ENCODE results near the gene RIN1.
"Not testable (repeated sequence)": the region's sequence is repeated elsewhere in the genome, so short reads cannot be mapped to it uniquely, and the experiment has no call there.

The RIN1 gene

DNA sequence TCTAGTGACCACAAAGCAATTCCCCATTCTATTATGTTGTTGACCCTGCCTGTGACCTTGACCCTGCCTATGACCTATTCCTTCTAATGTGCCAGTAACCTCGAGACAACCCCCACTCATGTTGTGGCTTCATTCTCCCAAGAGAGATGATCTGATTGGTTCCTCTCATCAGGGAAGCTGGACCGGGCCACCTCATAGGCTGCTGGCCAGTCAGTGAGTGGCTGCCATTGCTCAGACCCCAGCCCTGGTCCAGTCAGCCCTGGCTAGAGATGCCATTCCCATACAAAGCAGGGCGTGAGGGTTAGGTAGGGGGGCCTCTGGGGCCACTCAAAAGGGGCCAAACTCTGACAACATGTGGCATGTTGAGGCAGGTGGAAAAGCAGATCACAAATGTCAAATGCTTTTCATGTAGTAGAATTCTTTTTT is 23.4 kb upstream of the RIN1 start:
- no peak for DNase-seq (ENCODE audit: low read depth in 2 of 2)

GRCh38 chr11:66350560-66351235 is 14.5 kb upstream of the RIN1 start:
- not testable (repeated sequence) for DNase-seq (ENCODE audit: low read depth in 2 of 2)

- no peak for DNase-seq (ENCODE audit: low read depth in 2 of 2)
These were observed 12.8 kb upstream of the RIN1 start for GRCh38 chr11:66349084-66349386.

GRCh38 chr11:66347425-66348276 is 11.4 kb upstream of the RIN1 start, which contains the start of gene B4GAT1:
TSS of gene B4GAT1 (minus strand) at chr11:66347629. CDS start at chr11:66347545, 84 bp downstream.
- DNase-seq (ENCODE audit: low read depth in 2 of 2): peak; percentile 59 to 71

- DNase-seq (ENCODE audit: low read depth in 2 of 2): no peak
These were observed 10.5 kb upstream of the RIN1 start for GRCh38 chr11:66346476-66347424.

GRCh38 chr11:66345316-66345649 is 9.0 kb upstream of the RIN1 start:
- DNase-seq (ENCODE audit: low read depth in 2 of 2): no peak

GRCh38 chr11:66344550-66345315 is 8.5 kb upstream of the RIN1 start, which contains the start of gene BRMS1:
TSS of gene BRMS1 (minus strand) at chr11:66345104. CDS start at chr11:66342234, 2,870 bp downstream.
- DNase-seq (ENCODE audit: low read depth in 2 of 2): peak; percentile 91 to 93

- no peak for DNase-seq (ENCODE audit: low read depth in 2 of 2)
These were observed 6.9 kb upstream of the RIN1 start for GRCh38 chr11:66343176-66343575.

DNA sequence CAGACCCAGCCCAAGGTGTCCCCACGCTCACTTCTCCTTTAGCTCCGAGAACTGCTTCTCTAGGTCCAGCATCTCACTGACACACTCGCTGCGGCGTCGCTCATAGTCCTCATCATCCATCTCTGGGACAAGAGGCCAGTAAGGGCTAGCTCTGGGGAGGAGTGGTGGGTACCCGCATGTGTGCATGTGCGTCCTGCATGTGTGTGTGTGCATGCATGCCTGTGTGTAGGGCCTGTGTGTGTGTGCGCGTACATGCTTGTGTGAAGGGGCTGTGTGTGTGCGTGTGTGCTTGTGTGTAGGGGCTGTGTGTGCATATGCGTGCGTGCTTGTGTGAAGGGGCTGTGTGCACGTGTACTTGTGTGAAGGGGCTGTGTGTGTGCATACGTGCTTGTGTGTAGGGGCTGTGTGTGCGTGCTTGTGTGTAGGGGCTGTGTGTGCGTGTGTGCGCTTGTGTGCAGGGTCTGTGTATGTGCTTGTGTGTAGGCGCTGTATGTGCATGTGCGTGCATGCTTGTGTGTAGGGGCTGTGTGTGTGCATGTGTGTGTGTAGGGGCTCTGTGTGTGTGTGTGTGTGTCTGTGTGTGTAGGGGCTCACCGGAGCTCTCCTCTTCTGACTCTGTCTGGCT is 5.4 kb upstream of the RIN1 start:
- no peak for DNase-seq (ENCODE audit: low read depth in 2 of 2)

DNA sequence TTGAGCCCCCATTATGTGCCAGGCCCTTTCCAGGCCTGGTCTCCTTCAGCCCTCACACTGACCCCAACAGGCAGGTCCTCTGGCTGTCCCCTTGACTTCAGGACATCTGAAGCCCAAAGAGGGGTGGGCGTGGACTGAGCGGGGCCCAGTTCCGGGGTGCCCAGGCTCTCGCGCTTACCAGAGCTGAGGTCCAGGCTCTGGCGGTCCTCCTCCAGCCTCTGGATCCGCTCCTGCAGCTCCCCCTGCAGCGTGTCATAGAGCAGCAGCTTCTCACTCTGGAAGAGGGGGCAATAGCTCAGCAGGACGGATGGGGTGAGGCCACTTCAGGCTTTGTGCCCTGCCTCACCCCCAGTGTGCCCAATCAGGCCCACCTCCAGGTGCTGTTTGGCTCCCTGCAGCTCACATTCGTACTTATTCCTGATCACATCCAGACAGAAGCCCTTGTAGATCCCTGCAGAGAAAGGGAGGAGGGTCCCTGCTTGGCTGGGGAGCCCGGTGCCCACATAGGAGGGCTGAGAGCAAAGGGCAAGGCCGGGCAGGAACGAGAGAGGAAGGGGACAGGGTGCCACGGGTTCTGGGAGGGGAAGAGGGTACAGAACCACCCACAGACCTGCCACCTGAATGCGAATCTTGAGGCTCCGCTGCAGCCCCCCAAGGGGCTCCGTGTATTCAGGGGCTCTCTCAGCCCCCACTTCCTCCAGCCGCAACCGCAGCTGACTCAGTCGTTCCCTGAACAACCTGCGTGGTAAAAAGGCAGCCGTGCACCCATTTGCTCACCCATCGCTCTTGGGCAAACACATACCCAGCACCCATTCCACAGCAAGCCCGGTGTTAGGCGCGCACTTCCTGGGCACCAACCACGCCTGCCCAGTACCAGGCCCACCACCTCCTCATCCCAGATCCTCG is 4.6 kb upstream of the RIN1 start:
- no peak for DNase-seq (ENCODE audit: low read depth in 2 of 2)

GRCh38 chr11:66339686-66340483 is 3.7 kb upstream of the RIN1 start:
- no peak for DNase-seq (ENCODE audit: low read depth in 2 of 2)

- DNase-seq (ENCODE audit: low read depth in 2 of 2): no peak
These were observed 3.0 kb upstream of the RIN1 start for GRCh38 chr11:66339162-66339675.

GRCh38 chr11:66338276-66339161 is 2.3 kb upstream of the RIN1 start:
- no peak for DNase-seq (ENCODE audit: low read depth in 2 of 2)

GRCh38 chr11:66337103-66337899 is 1.1 kb upstream of the RIN1 start:
- DNase-seq (ENCODE audit: low read depth in 2 of 2): no peak

DNA sequence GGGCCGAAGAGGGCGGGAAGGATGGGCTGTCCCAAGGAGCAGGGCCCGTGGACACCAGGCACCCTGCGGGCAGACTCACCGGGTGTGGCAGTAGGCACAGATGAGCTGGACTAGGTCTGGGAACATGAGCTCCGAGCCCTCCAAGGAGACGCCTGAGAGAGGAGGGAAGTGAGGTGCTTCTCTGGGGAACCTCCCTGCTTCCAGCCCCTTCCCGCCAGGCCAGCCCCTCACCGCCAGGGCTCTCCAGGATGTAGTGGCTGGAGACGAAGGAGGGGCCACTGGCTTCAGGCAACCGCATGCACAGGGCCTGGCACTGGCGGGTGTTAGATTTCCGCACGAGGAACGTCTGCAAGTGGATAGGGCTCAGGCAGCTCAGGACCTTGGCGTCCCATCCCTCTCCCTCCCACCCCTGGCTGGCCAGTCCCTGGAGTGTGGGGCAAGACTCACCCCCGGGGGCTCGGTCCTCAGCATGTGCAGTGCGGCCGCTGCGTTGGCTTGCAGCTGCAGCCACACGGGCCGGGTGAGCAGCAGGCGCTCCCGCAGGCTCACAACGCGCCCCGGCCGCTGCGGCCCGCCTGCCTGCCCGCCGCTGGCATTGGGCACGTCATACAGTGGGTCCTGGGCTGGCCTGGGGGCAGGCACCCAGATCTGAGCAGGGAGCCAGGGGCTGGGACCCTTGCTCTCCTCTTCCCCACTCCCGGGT is 552 bp downstream of the RIN1 start:
- DNase-seq (ENCODE audit: low read depth in 2 of 2): no peak

All from stimulated activated CD8-positive, alpha-beta memory T cell treated with anti-CD3 and anti-CD28 coated beads, Interleukin-2, amount 100 ng/mL, for 1 hour (primary cell).